ENCODE measurements around the gene DUXB.

The DUXB gene, protein sequence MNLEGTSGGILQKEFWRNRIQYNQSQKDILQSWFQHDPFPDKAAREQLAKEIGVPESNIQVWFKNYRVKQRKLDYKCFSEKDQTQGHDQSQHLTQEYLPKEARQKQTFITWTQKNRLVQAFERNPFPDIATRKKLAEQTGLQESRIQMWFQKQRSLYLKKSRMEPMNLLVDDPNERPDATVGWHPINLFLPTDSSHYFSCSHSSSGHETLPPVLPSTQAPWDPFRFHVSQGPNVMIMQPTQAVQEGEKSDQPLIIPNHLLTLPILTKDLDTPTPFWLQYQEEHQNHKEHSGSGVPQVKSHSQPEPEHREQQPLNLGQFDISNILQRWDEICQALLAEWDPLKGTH

GRCh38 chr16:75701361-75701760 lies at the start of gene DUXB:
TSS of gene DUXB (minus strand) at chr16:75701461. CDS start at chr16:75701418, 43 bp downstream.
- DNase-seq, result no peak

DNA sequence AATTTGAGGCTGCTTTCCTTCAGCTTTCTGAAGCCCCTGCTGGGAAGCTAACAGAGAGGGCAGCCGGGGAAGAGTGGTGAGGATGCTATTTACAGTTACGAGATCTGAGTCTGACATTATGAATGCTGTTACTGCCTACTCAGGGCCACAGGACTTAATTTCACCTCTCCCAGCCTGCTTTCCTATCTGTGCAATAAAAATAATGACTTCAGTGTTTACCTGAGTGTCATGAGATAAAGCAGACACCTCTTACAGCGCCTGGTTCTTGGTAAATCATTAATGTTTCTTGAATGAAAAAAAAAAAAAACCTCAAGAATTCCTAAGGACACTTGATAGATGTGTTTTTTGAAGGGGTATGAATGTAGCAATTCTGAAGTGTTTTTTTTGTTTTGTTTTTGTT lies 49.3 kb upstream of the DUXB start:
- DNase-seq, result no peak

DNA sequence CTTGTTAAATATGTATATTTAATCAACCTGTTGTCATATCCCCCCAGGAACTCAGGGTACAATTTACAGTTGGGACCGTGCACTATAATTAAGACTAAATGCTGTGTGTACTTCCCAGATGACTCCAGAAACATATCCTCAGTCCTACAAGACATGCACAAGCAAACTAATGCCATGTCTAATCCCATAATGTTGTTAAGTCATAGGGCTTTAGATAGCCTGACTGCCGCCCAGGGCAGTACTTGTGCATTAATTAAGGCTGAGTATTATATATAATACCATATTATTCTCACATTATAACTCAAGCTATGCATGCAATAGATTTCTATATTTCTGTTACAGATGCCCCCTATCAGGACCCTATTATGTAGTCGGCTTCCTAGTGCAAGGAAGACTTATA lies 45.1 kb upstream of the DUXB start:
- DNase-seq, result no peak

GRCh38 chr16:75745823-75746222 lies 44.6 kb upstream of the DUXB start:
- DNase-seq, result no peak

GRCh38 chr16:75745242-75745641 lies 44.0 kb upstream of the DUXB start:
- no peak for DNase-seq

GRCh38 chr16:75742424-75743047 lies 41.3 kb upstream of the DUXB start:
- DNase-seq, result no peak

GRCh38 chr16:75733305-75734211 lies 32.3 kb upstream of the DUXB start:
- peak; percentile 81 for DNase-seq

GRCh38 chr16:75732871-75733270 lies 31.6 kb upstream of the DUXB start:
- no peak for DNase-seq

- no peak for DNase-seq
These were observed 26.0 kb upstream of the DUXB start for GRCh38 chr16:75727221-75727620.

DNA sequence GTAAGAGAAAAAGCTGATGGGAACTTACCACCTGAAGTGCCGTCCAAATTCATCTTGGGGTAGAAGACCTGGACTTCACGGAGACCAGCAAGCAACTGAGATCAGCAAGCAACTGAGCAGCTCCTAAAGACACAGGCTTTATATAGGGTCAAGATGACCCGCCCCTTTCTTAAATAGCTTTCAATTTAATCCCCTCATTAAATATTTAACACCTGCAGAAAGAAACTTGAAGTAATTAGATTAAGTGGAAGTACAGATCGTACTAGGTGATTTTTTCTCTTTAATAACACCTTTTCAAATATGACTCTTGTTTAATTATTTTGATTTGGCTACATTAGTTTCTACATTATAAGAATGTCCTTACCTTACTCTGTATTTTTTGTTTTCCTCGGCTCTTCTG lies 25.1 kb upstream of the DUXB start, which contains the start of gene CPHXL:
Gene CPHXL, minus strand, starts transcription at position 101 of the 400 bp plus-strand sequence. Its CDS starts 48 bp downstream, at position 53.
- no peak for DNase-seq

GRCh38 chr16:75718452-75718851 lies 17.2 kb upstream of the DUXB start:
- no peak for DNase-seq

GRCh38 chr16:75714661-75715060 lies 13.4 kb upstream of the DUXB start:
- no peak for DNase-seq

DNA sequence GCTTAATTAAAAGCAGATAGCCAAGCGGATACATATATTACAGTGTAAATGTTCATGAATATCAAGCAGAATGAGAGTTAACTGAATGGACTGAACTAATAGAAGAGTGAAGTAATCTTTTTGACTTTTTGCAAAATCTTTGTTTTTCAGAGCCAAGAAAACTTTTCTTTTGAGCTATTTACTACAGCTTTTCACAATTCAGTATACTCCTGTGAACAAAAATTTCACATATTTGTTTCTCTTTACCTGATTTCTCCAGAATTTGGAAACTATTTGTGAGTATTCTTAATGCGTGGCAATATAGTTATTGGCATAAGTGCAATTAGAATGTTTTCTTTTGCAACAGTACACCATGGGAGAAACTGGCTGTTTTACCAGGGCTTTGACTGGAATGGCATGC lies 9.1 kb upstream of the DUXB start:
- no peak for DNase-seq

GRCh38 chr16:75703306-75703705 lies 2.0 kb upstream of the DUXB start:
- DNase-seq, result no peak

DNA sequence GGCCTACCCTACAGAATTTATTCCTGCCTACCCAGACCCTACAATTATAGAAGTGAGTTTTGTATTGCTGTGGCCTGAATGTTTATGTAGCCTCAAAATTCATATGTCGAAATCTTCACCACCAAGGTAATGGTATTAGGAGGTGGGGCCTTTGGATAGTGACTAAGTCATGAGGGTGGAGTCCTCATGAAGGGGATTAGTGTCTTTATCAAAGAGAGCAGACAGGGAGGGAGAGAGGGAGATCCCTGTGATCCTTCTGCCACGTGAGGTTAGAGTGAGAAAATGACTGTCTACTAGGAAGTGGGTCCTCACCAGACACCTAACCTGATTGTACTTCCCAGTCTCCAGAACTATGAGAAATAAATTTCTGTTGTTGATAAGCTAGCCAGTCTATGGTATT lies 981 bp upstream of the DUXB start:
- no peak for DNase-seq

DNA sequence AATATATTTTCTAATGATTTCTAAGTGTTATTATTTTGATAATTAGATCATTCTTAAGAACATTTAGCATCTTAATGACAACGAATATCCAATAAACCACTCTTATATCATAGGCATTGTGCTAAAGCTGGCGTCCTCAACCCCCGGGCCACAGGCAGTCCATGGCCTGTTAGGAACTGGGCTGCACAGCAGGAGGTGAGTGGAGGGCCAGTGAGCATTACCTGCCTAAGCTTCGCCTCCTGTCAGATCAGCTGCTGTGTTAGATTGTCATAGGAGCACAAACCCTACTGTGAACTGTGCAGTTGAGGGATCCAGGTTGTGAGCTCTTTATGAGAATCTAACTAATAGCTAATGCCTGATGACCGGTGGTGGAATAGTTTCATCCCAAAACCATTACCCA lies 3.7 kb downstream of the DUXB start:
- no peak for DNase-seq

DNA sequence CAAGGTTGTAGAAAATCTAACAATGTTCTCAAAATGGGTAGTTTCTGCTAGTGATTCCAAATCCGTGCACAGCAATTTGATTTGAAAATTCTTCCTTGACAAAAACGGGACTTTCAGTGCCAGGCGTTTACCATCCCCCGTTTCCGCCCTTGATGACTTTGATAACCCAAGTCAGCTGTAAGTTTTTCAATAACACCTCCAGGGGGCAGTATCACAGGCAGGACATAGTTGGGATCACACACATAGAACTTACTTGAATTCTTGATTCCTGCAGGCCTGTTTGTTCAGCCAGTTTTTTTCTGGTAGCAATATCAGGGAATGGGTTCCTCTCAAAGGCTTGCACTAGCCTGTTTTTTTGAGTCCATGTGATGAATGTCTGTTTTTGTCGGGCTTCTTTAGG lies 5.6 kb downstream of the DUXB start:
- DNase-seq, result no peak

DNA sequence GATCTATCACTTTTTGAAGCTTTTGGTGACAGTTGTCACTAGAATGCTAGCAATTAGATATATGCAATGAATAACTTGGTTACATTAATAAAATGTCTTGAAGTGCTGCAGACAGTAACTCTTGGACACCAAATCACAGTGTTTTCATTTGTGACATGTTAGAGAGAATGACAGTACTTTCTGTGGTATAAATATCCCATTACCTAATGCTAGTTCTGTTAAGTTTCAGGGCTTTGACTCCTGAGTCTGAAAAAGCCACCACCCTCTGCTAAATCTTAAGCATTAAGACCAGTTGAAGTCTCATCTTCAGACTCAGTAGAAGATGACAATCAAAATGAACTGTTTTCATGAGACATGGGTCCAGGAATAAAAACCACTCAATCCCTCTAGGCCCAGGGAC lies 13.9 kb downstream of the DUXB start:
- DNase-seq, result no peak

DNA sequence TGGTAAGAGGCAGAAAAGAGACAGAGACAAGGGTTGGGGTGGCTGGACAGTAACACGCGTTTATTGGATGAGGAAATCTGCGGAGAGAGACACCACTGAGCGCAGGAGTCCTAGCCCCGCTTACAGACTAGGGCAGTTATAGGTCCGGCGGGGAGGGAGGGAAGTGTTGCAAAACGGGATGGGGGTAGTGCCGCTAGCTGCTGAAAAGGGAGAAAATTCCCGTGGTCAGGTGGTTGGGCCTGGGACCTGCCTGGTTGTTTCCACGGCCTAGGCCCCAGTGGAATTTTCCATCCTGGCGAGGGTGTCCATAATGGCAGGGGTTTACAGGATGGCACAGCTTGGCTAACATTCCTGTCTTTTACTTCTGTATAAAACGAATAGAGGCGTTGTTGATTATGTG lies 19.0 kb downstream of the DUXB start:
- DNase-seq, result no peak

GRCh38 chr16:75679366-75679765 lies 21.9 kb downstream of the DUXB start:
- no peak for DNase-seq

GRCh38 chr16:75676909-75677308 lies 24.4 kb downstream of the DUXB start, which contains the start of gene CPHXL2:
TSS of gene CPHXL2 (minus strand) at chr16:75677009. CDS start at chr16:75676999, 10 bp downstream.
- DNase-seq, result no peak

DNA sequence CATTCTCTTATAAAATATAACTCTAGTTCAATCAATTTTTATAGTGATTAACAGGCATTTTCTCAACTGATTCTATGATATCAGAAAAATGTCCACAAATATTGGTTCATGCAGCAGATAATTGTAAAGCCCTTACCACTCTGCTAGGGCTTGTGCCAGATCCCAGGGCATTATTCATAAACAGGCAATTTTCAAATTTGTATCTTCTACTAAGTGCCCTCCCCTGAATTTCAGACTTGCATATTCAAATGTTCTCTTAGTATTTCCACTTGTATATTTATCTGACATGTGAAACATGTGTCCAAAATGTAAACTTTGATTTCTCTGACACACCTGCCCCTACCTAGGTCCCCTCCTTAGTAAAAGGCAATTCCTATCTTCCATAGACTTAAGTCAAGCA lies 33.8 kb downstream of the DUXB start:
- no peak for DNase-seq

DNA sequence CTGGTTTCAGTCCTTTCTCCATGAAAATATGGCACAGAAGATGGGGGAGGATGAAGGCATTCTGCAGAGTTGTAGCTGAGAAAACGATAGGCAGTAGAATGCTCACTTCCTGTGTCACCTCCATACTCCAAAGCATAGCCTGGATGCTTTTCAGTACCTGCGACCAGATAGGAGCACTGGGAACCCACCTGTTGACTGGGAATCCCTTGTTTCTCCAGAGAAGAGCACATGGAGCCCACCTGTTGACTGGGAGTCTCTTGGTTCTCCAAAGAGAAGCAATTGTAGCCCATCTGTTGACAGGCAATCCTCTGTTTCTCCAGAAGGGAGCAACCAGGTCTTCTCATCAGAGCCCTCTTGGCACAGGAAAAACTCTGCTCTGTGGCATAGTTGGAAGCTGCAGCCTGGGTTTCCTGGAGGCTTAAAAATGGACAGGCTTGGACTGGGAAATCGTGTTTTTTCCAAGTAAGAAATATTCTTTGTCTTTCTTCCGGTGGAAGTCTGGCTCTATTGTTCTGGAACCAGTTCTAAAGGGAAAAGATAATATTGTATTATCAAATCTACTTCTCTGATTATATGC lies 40.4 kb downstream of the DUXB start:
- DNase-seq, result no peak

All from DMS 273 treated with DMSO at 0.1 percent for 48 hours (cell line).